HG03060 (cell line): ENCODE measurements around the gene CFAP61.

Experiments
- ATAC-seq: cut with Tn5 transposase; IDR thresholded peaks from one replicate; pipeline ENCODE4 v1.9.1; 2021; ENCODE audit warnings: low read depth, moderate number of reproducible peaks; ENCODE audit not compliant: unreplicated experiment

Gene CFAP61

DNA sequence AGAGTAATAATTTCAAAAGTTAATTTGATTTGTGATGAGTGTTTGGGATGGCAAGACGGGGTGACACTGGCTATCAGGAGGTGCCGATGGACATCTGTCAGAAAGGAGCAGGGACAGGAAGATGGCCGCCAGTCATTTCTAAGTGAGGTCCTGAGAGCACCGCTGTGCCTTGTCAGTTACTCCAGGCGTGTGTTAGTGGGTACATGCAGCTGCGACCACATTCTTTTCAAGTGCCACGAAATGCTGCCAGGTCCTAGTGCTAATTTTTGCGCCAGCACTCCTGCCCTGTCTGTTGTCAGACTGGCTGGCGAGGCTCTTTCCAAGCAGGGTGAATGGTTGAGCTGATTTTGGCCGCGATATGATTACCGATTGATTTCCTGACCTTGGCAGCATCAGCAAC is 251.0 kb downstream of the CFAP61 start:
- no peak for ATAC-seq

DNA sequence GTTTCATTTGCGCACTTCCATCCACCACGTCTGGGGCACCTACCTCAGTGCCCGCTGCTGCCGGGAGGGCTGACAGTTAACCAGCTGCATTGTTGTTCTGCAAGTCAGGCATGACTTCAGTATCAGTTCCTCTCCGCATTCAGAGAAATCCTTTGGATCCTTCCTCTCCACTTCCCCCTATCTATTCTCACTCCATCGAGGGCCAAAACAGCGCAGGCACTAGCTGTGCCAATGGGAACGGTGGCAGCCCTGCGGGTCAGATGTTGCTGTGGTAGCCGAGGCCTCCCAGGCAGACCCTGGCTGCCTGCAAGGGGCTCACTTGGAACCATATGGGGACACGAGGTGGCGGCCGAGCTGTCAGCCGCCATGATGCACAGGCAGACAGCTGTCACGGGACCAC is 251.4 kb downstream of the CFAP61 start:
- no peak for ATAC-seq

DNA sequence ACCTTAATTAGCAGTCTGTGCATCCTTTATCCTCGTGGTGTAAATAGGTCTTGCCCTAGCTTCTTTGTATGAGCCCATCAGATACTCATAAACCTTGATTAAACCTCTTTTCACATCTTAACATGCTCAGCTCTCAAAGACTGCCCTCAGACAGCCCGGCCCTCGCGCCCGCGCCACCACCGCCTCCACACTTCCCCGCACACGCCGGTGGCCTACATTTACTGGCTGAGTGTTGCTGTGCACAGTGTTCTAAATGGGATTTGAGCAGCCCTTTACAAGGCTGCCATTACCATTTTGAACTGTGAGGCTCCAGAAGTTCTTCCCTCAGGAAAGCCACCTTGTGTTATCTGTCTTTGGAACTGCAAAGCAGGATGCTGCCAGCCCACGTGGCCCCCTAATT is 252.6 kb downstream of the CFAP61 start:
- no peak for ATAC-seq

DNA sequence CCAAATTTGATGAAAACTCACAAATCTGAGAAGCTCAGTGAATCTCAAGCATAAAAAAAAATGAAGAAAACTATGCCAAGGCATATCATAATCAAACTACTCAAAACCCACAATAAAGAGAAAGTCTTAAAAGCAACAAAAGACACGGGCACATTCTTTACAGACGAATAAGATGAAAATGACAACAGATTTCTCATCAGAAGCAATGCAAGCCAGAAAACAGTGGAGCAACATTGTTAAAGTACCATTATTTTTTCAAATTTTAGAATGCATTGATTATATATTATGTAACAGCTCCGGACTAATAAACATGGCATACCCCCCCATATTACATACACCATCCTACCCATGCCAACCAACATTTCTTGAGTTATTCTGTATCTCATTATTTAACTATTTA is 260.2 kb downstream of the CFAP61 start:
- no peak for ATAC-seq

DNA sequence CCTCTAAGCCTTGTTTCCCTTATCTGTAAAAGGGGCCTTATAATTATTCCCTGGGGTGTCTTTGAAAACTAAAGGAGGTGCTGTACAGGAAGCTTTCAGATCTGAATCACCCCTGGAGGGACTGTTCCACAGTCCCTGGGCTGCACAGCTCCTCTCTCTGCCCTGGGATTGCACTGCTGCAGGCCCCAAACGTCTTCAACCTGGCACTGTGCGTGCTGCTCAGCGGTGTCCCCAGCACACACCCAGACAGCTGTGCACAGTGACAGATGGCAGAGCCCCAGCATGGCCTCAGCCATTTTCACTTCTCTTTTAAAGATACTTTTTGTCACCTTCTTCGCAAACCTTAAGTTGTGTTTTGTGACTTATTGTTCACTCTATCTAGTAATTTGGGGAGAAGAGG is 264.9 kb downstream of the CFAP61 start:
- peak; percentile 76 for ATAC-seq

DNA sequence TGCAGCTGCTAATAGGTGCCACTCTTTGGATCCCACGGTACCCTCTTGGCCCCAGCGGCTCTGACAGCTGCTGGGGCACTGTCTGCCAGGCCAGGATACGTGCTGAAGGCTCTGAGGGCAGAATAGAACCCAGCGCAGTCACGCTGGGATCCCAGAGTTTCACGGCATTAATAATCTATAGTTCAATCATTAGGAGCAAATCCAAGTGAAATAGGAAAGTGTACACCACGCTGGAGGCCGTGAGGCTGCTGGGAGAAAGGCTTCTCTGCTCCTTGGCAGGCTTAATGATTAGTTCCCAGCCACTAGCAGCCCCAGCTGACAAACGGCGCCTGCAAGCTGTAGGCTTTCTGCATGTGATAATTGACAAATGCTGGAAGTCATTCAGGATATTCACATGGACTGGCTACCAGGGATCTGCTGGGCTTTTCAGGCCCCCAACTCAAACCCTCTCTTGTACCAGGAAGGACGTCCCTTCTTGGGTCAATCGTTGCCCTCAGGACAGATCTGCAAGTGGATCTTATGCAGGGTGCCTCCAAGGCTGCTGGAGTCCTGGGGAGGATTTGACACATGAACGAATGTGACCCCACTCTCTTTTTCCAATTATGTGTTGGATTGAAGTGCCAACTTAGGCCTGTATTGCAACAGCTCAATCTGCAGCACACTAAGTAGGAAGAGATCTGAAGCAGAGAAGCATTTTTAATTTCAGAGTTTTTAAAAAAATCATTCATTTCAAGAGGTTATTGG is 265.5 kb downstream of the CFAP61 start:
- no peak for ATAC-seq

DNA sequence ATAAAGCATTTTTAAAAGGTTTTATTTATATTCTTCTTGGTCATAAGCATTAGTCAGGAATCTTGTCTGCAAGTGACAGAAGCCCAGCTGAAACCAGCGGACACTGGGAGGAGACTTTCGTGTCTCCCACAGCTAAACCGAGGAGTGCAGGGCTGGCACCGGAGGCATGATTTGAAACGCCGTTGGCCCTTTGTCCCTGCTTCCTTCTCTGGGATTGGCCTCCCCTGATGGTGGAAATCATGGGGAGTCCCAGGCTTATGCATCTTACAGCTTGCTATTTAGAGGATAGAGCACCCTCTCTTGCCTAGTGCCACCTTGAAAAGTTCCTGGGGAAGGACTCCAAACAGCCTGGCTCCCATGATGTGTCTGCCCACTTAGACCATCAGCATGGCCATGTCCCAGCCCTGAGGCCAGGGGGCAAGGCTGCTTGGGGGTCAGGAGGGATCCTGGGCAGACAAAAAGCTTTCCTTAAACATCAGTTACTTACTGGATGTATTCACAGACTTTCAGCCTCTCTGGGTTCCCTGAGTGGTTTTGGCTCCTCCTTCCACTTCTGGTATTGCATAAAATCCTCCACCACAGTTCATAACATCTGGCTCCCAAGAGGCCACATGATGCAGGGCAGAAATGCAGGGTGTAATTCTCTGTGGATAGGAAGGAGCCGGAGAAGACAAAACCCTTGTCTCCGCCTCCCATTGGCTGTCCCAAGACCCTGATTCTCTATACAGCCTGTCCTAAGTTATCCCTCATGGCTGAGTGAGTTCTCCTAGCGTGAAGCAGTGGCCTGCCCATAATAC is 266.2 kb downstream of the CFAP61 start:
- ATAC-seq: no peak

DNA sequence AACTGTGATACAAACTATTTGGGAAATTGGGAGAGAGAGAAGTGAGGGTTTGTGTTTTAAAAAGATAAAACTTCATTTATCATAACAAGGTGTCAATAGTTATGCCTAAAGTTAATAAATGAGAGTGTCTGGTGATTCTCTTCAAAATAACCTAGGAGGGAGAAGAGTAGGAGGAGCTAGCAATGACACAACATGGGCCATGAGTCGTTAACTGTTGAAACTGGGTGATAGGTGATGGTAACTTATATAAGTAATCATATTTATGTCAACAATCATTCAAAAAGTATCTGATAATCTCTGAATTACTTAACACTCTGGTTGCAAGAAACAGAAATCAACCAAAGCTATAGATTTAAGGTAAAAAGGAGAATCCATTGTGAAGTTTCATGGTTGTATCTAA is 268.8 kb downstream of the CFAP61 start:
- ATAC-seq: no peak

DNA sequence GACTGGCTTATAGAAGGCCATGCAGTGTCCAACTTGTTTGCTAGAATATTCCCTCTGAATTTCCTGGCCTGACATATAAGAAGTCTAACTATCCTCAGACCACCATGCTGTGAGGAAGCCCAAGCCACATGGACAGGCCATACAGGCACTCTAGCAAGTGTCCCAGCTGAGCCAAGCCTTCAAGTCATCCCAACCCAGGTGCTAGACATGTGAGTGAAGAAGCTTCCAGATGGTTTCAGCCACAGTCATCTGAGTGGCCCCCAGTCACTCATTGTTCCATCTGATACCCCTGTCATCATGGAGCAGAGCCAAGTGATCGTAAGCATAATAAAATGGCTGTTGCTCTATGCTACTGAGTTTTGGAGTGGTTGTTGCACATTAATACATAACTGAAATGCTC is 269.6 kb downstream of the CFAP61 start:
- ATAC-seq: no peak

DNA sequence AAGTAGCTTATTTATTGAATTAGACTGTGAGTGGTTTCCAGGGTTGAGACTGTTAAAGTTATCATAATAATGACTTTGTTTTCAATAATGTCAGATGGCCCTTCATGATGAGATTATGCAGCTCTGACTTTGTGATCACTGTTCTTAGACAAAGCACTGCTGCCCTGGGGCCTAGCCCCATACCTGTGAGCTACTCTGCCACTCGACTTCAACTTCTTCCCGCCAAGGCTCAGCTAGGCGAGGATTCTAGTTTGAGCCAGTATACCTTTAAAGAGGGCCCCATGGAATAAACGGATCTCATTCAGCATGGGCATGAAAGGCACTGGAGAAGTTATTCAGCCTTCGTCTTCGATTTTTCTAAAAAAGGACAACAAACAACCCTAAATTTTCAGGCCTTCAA is 270.6 kb downstream of the CFAP61 start:
- no peak for ATAC-seq

DNA sequence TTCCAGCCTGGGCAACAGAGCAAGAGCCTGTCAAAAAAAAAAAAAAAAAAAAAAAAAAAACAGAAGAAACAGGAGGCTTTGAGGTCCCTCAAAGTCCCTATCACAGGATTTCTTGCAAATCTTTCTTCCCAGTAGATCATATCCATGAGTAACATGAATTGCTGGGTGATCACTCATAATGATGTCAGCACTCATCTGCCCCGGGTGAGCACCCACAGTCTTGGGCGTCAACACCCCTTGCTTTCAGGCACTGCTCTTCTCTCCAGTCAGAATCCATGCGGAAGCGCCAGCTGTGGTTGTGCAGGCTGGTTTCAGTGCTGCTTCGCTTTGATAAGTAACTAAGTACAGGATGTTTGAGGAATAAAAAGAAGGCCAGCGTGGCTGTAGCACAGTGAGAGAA is 275.4 kb downstream of the CFAP61 start:
- ATAC-seq: no peak

DNA sequence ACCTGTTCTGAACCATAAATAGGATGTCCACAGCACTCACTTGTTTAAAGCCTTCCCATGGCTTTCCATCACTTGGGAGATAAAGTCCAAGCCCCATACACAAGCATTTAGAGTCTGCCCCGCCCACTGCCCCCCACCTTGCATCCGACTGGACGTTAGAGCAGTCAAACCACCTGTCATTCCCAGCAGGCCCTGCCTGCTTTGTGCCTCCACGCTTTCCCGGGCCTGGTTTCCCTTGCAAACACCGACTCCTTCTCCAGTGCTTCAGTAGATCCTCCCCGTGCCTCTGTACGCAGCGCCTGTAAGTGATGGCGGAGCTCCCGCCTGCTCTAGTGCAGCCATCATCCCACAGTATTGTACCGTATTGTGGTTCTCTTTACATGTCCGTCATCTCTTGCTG is 277.2 kb downstream of the CFAP61 start:
- ATAC-seq: no peak

DNA sequence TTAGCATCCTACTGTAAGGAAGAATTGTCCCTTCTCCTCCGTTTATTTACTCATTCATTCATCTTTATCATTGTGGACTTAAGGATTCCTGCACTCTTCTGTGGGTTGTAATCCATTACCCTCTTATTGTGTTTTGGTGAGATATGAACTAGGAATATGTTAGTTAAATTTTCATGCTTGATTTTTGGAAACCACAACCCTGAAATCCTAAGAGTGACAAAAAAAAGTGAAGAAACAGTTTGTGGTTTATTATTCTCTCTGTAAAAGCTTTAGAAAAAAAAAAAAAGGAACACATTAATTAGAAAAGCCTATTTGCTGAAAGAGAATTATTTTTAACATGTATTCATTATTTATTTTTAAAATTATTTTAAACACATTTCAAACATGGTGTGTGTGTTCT is 278.8 kb downstream of the CFAP61 start:
- ATAC-seq: no peak

DNA sequence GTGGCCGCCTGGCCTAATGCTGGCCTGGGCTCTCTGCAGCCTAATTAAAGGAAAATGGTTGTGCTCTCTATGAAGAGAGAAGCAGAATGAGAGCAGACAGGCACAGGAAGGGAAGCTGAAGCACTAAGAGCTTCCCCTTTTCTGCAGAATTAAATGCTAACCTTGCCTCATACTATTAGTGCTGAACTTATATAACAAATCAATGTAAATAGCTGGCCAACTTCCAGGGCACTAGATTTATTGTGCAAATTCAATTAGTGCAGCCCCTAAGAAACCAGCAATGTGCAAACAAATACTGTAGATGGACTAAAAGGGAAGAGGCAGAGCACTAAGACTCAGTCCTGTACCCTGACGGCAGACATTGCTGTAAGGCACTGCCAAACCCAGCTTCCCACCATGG is 279.5 kb downstream of the CFAP61 start:
- no peak for ATAC-seq

DNA sequence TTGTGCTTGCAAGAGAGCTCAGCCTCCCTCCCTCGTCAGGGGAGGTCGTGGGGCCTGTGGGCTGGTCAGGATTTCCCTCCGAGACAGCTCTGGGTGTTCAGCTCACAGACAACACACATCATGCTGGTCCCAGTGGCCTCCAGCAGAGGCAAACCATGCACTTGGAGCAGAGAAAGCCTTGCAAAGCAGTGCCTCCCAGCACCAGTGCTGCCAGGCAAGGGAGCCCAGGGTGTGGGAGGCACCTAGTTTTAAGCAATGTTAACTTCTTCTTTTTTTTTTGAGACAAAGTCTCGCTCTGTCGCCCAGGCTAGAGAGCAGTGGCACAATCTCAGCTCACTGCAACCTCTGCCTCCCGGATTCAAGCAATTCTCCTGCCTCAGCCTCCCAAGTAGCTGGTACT is 281.5 kb downstream of the CFAP61 start:
- no peak for ATAC-seq

DNA sequence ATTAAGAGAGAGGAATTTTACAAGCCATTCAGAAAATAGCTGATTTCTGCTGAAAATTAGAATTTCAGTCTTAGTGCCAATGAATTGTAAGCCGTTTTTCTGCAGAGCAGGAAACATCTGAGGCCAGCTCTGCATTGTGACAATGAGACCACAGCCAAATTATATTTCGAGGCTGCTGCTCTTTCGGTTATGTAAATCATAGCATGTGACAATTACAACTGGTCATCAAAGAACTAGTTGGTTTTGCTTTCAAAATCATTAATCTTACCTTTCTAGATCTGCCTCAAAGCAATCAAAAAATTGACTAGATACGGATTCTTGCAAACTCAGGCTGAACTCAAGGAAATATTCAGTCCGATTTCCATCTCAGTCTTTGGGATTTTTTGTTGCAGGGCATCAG is 282.2 kb downstream of the CFAP61 start:
- peak; percentile 68 for ATAC-seq

DNA sequence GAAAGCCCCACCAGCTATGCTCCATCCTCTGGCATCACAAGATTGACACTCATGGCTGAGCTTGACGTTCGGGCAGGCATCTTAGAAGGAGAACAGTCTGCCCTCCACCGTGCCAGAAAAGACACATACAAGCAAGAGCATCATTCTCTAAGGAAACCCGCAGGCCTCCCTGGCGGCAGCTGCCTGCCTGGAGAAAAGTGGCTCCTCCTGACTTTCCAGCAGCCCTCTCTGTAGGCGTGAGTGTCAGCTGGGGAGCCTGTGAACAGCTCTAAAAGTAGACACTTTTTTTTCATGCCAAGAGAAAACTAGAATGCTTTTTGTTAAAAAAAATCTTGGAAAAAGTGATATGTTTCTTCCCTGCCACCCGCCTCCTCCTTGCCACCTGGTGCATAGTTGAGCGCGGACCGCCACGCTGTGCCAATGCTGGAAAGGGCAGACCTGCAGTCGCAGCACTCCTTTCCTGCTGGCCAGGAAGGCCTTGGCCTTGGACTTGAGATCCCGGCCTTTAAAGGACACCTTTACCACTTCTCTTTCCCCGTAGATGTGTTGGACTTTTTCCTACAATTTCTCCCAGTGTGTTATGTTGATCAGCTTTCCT is 285.9 kb downstream of the CFAP61 start:
- no peak for ATAC-seq

DNA sequence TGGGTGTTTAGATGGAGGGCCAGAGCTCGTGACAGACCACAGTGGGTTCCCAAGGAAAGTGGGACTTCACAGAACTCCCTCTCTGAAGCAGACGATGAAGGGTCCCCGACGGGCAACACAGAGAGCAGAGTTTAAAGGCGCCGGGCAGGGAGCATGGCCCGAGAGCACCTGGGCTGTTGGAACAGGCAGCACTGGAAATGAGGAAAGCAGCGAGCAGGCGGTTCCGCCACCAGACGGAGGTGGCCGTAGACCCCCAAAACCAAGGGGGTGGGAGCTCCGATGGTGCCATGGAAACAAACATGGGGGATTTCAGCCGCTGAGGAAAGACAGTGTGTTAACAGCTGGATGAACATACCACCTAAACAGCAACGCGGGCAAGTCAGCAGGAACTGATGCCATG is 288.1 kb downstream of the CFAP61 start:
- ATAC-seq: no peak

DNA sequence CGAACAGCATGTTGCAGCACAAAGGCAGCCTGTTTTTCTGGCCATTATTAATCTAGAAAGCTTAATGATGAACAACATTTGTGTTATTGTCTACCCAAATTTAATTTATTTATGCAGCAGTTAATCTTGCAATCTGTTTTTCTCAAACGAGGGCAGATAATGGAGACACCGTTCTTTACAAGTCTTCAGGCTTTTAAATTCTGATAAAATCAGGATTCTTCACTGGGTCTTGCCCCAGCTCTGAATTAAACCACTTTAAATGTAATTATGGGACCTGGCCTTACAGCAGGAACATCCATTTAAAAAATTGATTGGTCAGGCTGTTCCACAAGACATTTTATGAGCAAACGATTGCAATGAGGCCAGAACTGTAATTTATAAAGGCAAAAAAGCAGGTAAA is 289.0 kb downstream of the CFAP61 start:
- no peak for ATAC-seq

DNA sequence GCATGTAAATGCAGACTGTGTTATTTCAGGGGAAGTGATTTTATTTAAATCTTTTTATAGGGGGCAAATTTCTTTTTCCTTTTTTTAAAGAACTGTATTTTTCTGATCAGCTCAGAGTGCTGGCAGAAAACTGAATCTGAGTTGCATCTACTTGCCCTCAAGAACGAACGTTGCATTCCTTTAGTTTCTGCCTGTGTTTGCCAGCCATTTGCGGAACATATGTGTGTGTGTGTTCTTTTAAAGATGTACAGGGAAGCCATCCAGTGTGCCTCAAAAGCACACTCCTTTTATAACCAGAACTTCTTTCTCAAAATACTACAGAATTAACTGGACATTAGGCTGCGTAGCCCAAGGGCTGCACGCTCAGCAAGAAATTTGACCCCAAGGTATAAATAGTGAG is 289.7 kb downstream of the CFAP61 start:
- ATAC-seq: no peak

DNA sequence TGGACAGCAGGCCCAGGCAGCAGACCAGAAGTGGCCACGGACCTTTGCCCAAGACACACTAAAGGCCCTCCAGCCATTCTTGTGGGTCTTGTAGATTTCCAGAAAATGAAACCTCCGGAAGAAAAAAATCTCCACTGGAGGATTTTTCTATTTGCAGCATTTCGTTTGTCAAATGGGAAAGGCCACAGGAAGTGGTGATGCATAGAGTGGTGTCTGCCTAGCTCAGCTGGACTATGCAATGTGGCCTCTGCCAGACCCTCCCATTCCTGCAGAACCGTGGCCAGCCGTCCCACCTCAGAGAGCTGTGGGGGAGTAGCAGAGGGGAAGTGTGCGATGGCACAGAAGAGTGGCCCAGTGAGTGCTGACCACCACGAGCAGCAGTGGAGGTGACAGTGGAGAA is 291.6 kb downstream of the CFAP61 start:
- no peak for ATAC-seq

DNA sequence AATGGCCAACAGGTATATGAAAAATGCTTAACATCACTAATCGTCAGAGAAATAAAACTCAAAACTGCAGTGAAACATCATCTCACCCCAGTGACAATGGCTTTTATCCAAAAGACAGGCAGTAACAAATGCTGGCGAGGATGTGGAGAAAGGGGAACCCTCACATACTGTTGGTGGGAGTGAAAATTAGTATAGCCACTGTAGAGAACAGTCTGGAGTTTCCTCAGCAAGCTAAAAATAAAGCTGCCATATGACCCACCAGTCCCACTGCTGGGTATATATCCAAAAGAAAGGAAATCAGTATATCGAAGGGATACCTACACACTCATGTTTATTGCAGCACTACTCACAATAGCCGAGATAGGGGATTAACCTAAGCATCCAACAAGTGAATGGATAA is 292.1 kb downstream of the CFAP61 start:
- ATAC-seq: no peak
